ENCODE data around the gene IRGM.
"Not testable (repeated sequence)": the region's sequence is repeated elsewhere in the genome, so short reads cannot be mapped to it uniquely, and the experiment has no call there.

IRGM gene

DNA sequence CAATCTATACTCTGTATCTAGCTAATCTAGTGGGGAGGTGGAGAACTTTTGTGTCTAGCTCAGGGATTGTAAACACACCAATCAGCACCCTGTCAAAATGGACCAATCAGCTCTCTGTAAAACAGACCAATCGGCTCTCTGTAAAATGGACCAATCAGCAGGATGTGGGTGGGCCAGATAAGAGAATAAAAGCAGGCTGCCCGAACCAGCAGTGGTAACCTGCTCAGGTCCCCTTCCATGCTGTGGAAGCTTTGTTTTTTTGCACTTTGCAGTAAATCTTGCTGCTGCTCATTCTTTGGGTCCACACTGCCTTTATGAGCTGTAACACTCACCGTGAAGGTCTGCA, at the start of gene IRGM:
Gene IRGM (plus strand): TSS at position 214 of the 346 bp plus-strand sequence. CDS start 1,603 bp downstream, outside the sequence.
- DNase-seq (ENCODE audit: low read depth, low spot score): not testable (repeated sequence)

DNA sequence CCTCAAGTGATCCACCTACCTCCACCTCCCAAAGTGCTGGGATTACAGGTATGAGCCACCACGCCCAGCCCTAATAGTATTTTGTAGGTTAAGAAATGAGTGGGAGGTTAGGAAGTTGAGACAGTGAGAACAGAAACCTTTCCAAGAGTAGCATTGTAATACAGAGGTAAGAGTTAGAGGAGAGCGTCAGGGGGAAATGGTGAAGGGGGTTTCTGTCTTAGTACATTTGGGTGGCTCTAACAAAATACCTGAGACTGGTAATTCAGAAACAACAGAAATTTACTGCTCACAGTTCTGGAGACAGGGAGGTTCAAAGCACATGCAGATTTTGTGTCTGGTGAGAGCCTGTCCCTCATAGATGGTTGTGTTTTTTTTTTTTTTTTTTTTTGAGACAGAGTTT, 48.9 kb upstream of the IRGM start:
- DNase-seq (ENCODE audit: low read depth, low spot score): no peak

DNA sequence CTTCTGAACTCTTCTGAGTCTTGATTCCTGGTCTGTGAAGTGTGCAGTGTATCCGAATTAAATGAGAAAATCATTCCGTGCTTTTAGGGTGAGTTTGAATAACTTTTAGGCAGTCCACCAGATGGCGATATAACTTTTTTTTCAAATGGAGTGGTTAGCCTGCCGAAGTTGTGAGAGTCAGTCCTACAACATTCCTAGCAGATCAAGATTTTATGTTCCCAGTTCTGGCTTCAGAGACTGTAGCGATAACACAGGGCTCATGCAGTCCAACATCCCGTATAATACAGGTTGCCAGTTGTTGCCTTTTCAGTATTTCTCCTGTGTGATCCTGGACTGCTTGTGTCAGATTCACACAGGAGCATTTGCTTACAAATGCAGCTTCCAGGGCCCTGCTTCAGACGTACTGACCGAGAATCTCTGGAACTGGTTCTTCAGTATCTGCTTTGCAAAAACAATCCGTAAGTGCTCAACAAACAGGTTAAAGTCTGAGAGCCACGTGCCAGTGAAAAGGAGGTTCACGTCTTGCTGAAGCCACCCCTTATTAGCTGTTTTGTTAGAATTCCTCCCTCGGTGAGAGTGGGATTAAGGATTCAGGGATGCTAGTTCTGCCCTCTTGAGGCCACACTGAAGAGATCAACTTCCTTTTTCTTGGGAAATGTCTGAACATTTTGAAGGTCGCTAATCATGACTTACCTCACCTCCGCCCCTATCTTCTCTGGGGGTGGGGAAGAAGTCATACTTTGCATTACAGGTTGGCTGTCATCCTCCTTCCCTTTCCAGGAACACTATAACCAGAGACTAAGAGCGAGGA, 45.0 kb upstream of the IRGM start:
- peak; percentile 50 for DNase-seq (ENCODE audit: low read depth, low spot score)

GRCh38 chr5:150804388-150804787, 41.9 kb upstream of the IRGM start:
- no peak for DNase-seq (ENCODE audit: low read depth, low spot score)

GRCh38 chr5:150809363-150809762, 37.0 kb upstream of the IRGM start:
- DNase-seq (ENCODE audit: low read depth, low spot score): no peak

DNA sequence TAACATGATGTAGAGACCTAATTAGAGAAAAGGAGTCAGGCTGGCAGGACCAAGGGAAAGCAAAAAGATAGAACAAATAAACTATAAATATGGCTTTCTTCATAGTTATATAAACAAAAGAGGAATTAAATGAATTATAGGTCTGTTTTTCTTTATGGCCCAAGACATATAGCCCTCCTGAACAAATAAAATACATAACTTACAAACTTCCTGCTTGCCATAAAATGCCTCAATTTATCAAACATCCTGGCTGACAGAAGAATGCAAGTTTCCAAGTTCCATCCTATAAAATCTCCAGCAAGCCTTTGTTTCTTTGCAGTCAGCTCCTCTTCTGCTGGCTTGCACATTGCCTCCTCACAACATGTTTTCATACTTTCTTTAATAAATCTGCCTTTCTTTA, 31.3 kb upstream of the IRGM start:
- no peak for DNase-seq (ENCODE audit: low read depth, low spot score)

GRCh38 chr5:150816946-150817345, 29.4 kb upstream of the IRGM start:
- no peak for DNase-seq (ENCODE audit: low read depth, low spot score)

DNA sequence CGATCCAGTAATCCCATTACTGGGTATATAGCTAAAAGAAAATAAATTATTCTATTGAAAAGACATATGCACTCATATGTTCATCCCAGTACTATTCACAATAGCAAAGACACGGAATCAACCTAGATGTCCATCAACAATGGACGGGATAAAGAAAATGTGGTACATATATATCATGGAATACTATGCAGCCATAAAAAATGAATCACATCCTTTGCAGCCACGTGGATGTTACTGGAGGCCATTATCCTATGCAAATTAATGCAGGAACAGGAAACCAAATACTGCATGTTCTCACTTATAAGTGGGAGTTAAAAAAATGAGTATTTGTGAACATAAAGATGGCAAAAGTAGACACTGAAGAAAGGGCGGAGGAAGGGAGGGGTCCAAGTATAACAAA, 16.6 kb upstream of the IRGM start:
- DNase-seq (ENCODE audit: low read depth, low spot score): no peak

- DNase-seq (ENCODE audit: low read depth, low spot score): not testable (repeated sequence)
These were observed 14.5 kb upstream of the IRGM start for GRCh38 chr5:150831821-150832220.

GRCh38 chr5:150836064-150836463, 10.3 kb upstream of the IRGM start:
- no peak for DNase-seq (ENCODE audit: low read depth, low spot score)

GRCh38 chr5:150836703-150837102, 9.6 kb upstream of the IRGM start:
- no peak for DNase-seq (ENCODE audit: low read depth, low spot score)

DNA sequence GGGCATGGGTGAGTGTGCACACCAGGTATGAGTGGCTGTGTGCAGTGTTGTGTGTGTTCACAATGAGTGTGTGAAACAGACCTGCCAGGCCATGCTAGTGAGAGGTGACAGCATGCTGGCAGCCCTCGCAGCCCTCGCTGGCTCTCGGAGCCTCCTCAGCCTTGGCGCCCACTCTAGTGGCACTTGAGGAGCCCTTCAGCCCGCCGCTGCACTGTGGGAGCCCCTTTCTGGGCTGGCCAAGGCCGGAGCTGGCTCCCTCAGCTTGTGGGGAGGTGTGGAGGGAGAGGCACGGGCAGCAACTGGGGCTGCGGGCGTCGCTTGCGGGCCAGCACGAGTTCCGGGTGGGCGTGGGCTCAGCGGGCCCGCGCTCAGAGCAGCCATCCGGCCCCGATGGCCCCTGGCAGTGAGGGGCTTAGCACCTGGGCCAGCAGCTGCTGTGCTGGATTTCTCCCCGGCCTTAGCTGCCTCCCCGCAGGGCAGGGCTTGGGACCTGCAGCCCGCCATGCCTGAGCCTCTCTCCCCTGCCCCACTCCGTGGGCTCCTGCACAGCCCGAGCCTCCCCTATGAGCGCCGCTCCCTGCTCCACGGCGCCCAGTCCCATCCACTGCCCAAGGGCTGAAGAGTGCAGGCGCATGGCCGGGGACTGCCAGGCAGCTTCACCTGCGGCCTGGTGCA, 999 bp upstream of the IRGM start:
- not testable (repeated sequence) for DNase-seq (ENCODE audit: low read depth, low spot score)

GRCh38 chr5:150846654-150847333, 473 bp downstream of the IRGM start:
- peak; percentile 40 for DNase-seq (ENCODE audit: low read depth, low spot score)

DNA sequence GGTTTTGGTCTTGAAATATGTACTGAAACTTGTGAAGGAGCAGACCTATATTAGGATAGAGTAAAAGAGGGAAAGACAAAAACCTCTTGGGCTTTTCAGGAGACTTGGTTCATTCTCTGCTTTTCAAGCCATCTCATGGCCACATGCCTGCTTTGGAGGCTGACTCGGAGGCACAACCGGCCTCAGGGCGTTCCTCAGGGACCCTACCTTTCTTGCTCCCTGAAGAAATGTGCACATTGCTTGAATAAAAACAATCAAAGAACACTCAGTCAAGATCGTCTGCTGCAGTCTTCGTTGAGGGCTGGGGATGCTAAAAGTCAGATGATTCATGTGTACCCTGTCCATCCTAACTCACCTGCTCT, 994 bp downstream of the IRGM start:
- no peak for DNase-seq (ENCODE audit: low read depth, low spot score)

DNA sequence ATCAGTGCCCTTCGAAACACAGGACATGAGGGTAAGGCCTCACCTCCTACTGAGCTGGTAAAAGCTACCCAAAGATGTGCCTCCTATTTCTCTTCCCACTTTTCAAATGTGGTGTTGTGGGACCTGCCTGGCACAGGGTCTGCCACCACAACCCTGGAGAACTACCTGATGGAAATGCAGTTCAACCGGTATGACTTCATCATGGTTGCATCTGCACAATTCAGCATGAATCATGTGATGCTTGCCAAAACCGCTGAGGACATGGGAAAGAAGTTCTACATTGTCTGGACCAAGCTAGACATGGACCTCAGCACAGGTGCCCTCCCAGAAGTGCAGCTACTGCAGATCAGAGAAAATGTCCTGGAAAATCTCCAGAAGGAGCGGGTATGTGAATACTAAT, 1.9 kb downstream of the IRGM start:
- no peak for DNase-seq (ENCODE audit: low read depth, low spot score)

- no peak for DNase-seq (ENCODE audit: low read depth, low spot score)
These were observed 4.7 kb downstream of the IRGM start for GRCh38 chr5:150851039-150851438.

DNA sequence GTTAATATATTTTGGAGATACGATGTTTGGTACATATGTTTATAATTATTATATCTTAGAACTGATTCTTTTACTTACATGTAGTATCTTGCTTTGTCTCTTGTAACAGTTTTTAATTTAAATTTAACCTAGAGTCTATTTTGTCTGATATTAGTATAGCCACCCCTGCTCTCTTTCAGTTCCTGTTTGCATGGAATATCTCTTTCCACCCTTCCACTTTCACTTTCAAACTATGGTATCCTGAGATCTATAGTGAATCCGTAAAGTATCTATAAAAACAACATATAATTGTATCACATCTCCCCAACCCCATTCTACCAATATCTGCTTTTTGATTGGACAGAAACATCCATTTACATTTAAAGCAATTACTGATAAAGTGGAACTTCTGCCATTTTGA, 7.2 kb downstream of the IRGM start:
- DNase-seq (ENCODE audit: low read depth, low spot score): no peak

DNA sequence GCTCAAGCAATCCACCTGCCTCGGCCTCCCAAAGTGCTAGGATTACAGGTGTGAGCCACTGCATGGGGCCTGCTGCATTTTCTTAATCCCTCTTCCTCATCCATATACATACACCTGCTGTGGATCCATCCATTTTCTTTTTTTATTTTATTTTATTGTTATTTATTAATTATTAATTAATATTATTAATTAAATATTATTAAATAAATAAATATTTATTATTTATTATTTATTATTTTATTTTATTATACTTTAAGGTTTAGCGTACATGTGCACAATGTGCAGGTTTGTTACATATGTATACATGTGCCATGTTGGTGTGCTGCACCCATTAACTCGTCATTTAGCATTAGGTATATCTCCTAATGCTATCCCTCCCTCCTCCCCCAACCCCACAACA, 10.4 kb downstream of the IRGM start:
- not testable (repeated sequence) for DNase-seq (ENCODE audit: low read depth, low spot score)

DNA sequence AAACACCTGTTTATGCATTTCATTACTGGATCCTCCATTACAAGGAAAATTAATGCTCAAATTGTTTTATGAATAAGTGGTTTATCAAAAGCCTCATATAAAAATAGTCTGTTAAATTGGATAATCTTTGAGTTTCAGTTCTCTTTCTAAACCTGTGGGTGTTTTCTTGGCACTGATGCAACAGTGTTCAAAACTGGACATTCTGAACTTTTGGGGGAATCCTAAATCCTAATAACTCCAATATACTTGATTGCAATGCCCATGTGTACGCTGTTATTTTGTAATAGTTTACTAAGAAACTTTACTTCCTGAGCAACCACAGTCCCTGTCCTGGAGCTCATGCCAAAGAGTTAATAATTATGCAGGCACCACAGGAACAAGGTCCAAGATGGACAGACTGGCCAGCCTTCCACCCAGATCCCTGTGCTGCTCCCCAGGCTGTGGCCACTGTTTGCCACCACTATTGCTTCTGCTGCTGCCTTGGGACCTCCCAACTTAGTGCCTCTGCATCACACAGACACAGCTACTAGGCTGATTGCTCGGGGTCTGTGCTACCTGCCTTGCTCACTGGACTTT, 14.0 kb downstream of the IRGM start:
- no peak for DNase-seq (ENCODE audit: low read depth, low spot score)

GRCh38 chr5:150862070-150862469, 15.7 kb downstream of the IRGM start:
- DNase-seq (ENCODE audit: low read depth, low spot score): no peak

- DNase-seq (ENCODE audit: low read depth, low spot score): no peak
These were observed 33.0 kb downstream of the IRGM start for GRCh38 chr5:150879358-150879757.
